Neuron (in vitro differentiated cells): ENCODE data around the gene TSPAN15.

Experiments used
- H2AFZ ChIP-seq: one replicate; pipeline ENCODE4 v1.6.1; 2013; ENCODE audit warnings: low read depth, mild to moderate bottlenecking, inconsistent platforms, low read length, moderate library complexity
- H3K27me3 ChIP-seq: one replicate; pipeline ENCODE4 v1.6.1; 2013; ENCODE audit warnings: low read length; ENCODE audit not compliant: insufficient read depth
- H3K36me3 ChIP-seq: one replicate; pipeline ENCODE4 v1.6.1; 2013; ENCODE audit warnings: low read length; ENCODE audit not compliant: insufficient read depth
- H3K4me1 ChIP-seq: one replicate; pipeline ENCODE4 v1.6.1; 2013; ENCODE audit warnings: low read length; ENCODE audit not compliant: insufficient read depth
- H3K4me3 ChIP-seq: 2 replicates; pipeline ENCODE4 v1.5.1; 2013; ENCODE audit warnings: mild to moderate bottlenecking, low read length, moderate library complexity
- H3K9me3 ChIP-seq: one replicate; pipeline ENCODE4 v1.6.1; 2013; ENCODE audit warnings: low read length

The TSPAN15 gene

DNA sequence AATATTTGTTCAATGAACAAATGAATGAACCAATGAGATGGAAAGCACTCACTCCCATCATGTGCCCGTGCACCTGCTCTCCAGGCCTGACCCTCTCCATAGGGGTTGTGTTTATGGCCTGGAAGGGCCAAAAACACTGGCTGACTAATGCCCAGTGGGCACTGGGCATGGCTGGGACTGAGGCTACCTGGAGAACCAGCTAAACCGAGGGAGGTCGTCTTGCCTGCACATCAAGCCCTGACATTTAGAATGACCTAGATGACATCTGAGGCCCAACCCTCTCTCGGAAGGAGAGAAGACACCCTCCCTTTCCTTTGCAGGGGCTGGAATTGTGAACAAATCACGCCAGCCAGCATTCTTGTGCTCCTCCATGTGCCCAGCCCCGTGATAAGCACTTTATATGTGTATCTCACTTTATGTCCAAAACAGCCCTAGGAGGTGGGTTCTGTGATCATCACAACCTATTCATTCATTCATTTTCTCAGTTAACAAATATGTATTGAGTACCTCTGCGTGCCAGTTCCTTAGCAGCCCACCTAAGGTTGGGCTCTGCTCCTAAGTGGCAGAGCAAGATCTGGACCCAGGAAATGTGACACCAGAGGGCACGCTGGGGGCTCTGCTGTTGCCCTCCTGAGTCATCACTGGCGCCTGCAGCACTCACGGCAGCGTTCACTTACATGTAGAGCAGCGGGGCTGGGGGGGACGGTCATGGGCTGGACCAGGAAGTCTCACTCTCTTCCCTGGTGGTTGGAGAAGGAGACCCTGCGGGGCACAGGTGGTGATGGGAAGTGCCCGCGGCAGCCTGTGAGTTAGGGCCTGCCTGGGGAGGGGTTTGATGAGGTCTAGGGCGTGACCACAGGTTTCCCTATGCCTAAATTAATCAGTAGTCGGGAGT lies 52.0 kb downstream of the TSPAN15 start:
- H3K4me1 ChIP-seq = no peaks in the 10 kb centered on the region
- no peak overlapping the region for H2AFZ ChIP-seq
- no peaks in the 10 kb centered on the region for H3K36me3 ChIP-seq
- no peak overlapping the region for H3K4me3 ChIP-seq
- H3K27me3 ChIP-seq = no peaks in the 10 kb centered on the region
- H3K9me3 ChIP-seq = no peaks in the 10 kb centered on the region

DNA sequence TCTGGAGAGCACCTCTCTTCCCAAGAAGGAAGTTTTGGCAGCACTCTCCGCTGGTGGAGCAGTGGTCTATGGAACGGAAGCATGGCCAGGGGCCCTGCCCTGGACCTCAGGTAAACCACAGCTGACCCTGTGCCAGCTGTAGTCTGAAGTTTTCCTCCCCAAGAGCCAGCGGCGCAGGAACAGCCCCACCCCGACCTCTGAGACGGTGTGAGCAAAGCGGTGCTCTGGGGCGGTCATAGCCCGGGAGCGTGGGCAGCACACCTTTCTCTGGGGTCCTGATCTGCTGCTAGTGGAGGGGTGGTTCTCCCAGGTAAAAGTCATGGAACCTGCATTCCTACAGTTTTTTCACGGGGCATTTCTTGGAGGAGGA lies 52.6 kb downstream of the TSPAN15 start:
- Histone ChIP-seq H3K4me3 (no peak overlapping the region), H3K4me1 (no peaks in the 10 kb centered on the region), H3K9me3 (no peaks in the 10 kb centered on the region), H3K36me3 (no peaks in the 10 kb centered on the region), H2AFZ (no peak overlapping the region), H3K27me3 (no peaks in the 10 kb centered on the region)

DNA sequence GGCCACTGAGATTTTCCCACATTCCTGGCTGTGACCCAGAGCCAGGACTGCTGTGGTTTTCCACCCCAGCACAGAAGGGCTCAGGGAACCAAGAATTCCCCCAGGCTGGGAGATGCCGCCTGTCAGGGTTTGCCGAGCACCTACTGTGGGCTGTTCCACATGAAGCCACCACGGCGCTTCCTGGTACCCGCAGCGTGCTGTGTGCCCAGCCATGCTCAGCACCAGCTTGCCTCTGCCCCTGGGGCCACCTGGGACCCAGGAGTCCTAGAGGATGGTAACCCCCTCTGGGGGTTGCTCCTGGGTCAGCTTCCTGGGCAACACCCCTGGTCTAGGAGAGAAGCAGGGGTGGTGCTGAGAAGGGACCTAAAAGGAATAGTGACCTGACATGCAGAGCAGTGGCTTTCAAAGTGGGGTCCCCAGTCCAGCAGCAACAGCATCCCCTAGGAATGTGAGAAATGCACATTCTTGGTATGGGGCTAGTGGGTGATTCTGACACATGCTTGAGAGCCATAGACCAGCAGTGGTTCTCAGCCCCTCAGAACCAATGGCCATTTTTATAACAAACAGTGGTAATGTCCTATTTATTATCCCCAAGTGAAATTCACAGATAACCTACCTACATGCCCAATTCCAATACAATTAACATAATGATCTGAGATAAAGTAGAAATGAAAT lies 53.4 kb downstream of the TSPAN15 start:
- Histone ChIP-seq H3K4me1 (no peaks in the 10 kb centered on the region), H3K27me3 (no peaks in the 10 kb centered on the region), H2AFZ (no peak overlapping the region), H3K36me3 (no peaks in the 10 kb centered on the region), H3K4me3 (no peak overlapping the region), H3K9me3 (no peaks in the 10 kb centered on the region)

DNA sequence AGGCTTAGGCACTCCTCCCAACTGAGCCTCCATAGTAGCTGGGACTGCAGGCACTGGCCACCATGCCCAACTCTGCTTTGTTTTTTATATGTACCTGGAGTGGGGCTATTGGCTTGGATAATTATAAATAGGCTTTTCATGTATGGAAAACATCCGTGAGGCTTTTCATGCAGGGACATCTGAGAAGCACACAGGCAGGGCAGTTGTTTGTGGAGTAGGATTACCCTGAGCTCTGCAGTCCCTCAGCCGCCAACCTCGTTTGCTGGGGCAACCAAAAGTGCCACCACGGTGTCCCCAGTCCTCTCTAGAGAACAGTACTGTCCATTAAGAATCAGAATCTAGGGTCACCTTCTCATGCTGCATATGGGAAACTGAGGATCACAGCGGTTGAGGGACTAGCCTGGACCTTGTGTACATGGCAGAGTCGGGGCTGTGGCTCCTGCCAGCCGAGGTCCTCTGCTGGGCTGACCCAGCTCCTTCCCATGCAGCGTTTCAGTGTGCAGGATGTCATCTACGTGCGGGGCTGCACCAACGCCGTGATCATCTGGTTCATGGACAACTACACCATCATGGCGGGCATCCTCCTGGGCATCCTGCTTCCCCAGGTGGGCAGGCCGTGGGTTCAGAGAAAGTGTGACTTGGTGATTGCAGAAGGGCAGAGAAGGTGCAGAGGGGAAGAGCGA lies 54.5 kb downstream of the TSPAN15 start:
- Histone ChIP-seq H3K4me1 (no peaks in the 10 kb centered on the region), H3K9me3 (no peaks in the 10 kb centered on the region), H3K4me3 (no peak overlapping the region), H3K27me3 (no peaks in the 10 kb centered on the region), H3K36me3 (no peaks in the 10 kb centered on the region), H2AFZ (no peak overlapping the region)

DNA sequence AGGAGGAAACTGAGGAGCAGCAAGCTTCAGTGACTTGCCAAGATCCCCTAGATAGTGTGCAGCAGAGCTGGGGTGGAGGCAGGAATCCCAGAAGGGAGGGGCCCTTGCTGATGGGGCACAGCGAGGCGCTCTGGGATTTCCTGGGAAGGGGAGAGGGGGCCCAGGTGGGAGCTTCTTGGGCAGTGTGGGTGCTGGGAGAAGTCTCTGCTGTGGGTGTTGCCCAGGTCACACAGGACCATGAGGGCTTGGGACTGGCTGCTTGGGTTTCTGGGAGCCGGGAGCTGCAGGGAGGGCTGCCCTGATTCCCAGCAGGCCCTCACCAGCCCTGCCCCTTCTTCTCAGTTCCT lies 55.2 kb downstream of the TSPAN15 start:
- Histone ChIP-seq H3K9me3 (no peaks in the 10 kb centered on the region), H3K4me3 (no peak overlapping the region), H3K27me3 (no peaks in the 10 kb centered on the region)

DNA sequence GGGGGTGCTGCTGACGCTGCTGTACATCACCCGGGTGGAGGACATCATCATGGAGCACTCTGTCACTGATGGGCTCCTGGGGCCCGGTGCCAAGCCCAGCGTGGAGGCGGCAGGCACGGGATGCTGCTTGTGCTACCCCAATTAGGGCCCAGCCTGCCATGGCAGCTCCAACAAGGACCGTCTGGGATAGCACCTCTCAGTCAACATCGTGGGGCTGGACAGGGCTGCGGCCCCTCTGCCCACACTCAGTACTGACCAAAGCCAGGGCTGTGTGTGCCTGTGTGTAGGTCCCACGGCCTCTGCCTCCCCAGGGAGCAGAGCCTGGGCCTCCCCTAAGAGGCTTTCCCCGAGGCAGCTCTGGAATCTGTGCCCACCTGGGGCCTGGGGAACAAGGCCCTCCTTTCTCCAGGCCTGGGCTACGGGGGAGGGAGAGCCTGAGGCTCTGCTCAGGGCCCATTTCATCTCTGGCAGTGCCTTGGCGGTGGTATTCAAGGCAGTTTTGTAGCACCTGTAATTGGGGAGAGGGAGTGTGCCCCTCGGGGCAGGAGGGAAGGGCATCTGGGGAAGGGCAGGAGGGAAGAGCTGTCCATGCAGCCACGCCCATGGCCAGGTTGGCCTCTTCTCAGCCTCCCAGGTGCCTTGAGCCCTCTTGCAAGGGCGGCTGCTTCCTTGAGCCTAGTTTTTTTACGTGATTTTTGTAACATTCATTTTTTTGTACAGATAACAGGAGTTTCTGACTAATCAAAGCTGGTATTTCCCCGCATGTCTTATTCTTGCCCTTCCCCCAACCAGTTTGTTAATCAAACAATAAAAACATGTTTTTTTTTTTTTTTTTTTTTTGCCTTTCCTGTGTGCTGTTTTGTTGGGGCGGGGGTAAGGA lies 55.8 kb downstream of the TSPAN15 start:
- Histone ChIP-seq H3K4me3 (no peak overlapping the region), H3K36me3 (no peaks in the 10 kb centered on the region), H3K4me1 (no peaks in the 10 kb centered on the region), H3K9me3 (no peaks in the 10 kb centered on the region), H2AFZ (no peak overlapping the region), H3K27me3 (no peaks in the 10 kb centered on the region)

More for the DNA sequence above, 55.2 kb downstream of the TSPAN15 start:
- H3K4me1 ChIP-seq = no peaks in the 10 kb centered on the region
- H3K36me3 ChIP-seq = no peaks in the 10 kb centered on the region
- H2AFZ ChIP-seq = no peak overlapping the region

DNA sequence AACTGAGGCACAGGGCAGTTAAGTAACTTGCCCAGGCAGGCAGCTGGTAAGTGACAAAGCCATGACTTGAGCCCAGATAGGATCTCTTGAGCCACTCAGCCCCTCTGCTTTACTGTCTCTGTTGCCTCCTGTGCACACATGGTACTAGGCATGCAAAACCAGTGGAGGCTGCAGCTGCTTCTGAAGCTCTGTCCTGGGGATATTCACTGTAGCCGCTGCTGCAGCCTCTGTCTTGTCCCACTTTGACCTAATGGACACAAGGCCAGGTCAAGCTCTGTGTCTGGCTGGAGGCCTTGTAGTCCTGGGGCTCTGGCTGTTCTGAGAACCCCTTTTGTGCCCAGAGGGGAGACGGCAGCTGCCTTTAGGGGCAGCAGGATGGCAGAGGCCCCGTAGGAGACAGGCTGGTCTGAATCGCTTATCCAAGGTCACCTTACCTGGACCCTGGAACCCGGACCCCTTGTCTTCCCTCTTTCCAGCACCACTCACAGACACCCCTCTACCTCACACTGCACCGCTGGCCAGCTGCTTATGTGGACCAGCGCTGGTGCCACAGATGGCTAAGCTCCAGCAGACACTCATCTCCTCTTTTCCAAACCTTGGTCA lies 57.6 kb downstream of the TSPAN15 start:
- H3K4me1 ChIP-seq = no peaks in the 10 kb centered on the region
- H3K36me3 ChIP-seq = no peaks in the 10 kb centered on the region
- no peak overlapping the region for H3K4me3 ChIP-seq
- H2AFZ ChIP-seq = no peak overlapping the region
- no peaks in the 10 kb centered on the region for H3K9me3 ChIP-seq
- H3K27me3 ChIP-seq = peaks cover 2% of the 10 kb centered on the region

DNA sequence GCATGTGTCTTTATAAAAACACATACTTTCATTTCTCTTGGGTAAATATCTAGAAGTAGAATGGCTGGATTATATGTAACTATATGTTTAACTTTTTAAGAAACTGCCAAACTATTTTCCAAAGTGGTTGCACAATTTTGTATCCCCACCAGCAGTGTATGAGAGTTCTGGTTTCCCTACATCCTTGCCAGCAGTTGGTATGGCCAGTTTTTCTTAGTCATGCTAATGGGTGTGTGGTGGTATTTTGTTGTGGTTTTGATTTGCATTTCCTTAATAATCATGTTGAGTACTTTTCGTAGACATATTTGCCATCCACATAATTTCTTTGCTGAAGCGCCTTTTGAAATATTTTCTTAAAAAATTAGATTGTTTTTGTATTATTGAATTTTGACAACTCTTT lies 61.6 kb downstream of the TSPAN15 start:
- H3K27me3 ChIP-seq = peaks cover 5% of the 10 kb centered on the region
- H3K4me3 ChIP-seq = no peak overlapping the region

DNA sequence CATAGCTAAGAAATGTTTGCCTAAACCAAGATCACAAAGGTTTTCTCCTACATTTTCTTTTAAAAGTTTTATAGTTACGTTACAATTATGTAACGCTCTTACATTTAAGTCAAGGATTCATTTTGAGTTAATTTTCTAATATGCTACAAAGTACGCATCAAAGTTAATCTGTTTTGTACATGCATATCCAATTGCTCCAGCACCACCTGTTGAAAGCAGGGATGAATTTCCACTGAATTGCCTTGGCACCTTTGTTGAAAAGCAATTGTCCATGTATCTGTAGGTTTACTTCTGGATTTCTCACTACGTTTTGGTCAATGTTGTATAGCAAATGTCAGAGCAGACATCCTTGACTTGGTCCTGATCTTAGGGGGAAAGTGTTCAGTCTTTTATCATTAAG lies 62.4 kb downstream of the TSPAN15 start:
- H3K4me1 ChIP-seq = no peaks in the 10 kb centered on the region
- peaks cover 5% of the 10 kb centered on the region for H3K27me3 ChIP-seq
- H2AFZ ChIP-seq = no peak overlapping the region
- no peaks in the 10 kb centered on the region for H3K9me3 ChIP-seq
- no peak overlapping the region for H3K4me3 ChIP-seq
- H3K36me3 ChIP-seq = no peaks in the 10 kb centered on the region

More for the DNA sequence above, 61.6 kb downstream of the TSPAN15 start:
- H3K36me3 ChIP-seq = no peaks in the 10 kb centered on the region
- H2AFZ ChIP-seq = no peak overlapping the region
- H3K4me1 ChIP-seq = no peaks in the 10 kb centered on the region
- no peaks in the 10 kb centered on the region for H3K9me3 ChIP-seq

DNA sequence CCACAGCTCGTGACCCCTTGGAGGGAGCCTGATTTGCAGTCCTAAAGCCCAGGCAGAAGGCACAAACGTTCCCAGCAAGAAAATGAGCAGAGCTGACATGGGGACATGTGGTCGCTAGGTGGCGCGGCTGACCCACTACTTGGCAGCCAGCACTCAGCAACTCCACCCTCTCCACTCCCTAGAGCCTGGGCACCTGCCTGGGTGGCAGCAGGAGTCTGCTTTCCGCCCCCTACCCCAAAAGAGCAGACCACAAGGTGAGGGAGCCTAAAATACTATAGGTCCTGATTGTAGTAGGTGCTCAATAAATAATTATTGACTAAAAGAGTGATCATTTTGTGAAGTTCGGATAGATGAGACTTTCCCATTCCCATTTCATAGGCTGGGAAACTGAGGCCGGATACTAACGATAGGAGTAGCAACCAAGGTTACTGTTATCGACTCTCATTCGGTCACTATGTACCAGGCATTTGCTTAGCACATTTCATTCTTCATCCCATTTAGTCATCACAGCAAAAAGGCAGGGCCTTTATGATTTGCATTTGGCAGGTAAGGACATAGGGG lies 64.5 kb downstream of the TSPAN15 start:
- Histone ChIP-seq H3K4me3 (no peak overlapping the region), H3K36me3 (no peaks in the 10 kb centered on the region), H3K4me1 (no peaks in the 10 kb centered on the region), H2AFZ (no peak overlapping the region), H3K9me3 (no peaks in the 10 kb centered on the region), H3K27me3 (peaks cover 5% of the 10 kb centered on the region)

DNA sequence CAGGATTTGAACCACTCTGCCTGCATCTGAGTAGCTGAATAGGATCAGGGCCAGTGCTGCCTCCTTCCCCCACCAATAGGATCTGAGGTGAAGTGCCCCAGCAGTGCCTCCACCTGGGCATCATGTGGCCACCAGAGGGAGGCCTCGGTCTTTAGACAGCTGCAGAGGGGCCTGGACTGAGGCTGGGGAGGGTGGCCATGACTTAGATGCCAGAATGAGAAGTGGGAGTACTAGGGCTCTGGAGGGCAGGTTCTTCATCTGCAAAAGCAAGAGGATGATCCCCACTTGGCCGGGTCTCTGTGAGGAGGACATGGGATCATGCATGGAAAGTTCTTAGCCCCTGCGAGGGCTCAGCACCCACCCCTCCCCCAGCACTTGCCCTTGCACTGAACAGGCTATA lies 65.1 kb downstream of the TSPAN15 start:
- H3K4me1 ChIP-seq = no peaks in the 10 kb centered on the region
- H3K4me3 ChIP-seq = no peak overlapping the region
- H3K27me3 ChIP-seq = peaks cover 5% of the 10 kb centered on the region
- H2AFZ ChIP-seq = no peak overlapping the region
- no peaks in the 10 kb centered on the region for H3K9me3 ChIP-seq
- no peaks in the 10 kb centered on the region for H3K36me3 ChIP-seq

DNA sequence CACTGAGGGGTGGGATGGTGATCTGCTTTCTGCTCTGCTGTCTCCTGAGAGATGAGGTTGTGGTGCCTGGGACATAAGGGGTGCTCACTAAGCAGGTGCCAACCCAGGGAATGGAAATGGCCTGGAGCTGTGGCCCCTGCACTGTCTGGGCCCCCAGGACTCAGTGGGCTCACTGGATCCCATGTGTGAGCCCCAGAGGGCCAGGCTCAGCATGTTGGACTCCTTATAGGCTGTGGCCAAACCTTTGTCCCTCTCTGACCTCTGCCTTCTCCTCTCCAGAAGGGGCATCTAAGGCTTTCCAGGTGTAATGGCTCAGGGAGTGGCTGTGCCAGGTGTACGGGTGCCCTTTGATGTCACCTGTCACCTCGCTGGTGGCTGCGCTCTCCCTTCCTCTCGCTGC lies 65.5 kb downstream of the TSPAN15 start:
- Histone ChIP-seq H3K4me1 (no peaks in the 10 kb centered on the region), H2AFZ (no peak overlapping the region), H3K9me3 (no peaks in the 10 kb centered on the region), H3K36me3 (no peaks in the 10 kb centered on the region), H3K27me3 (peaks cover 5% of the 10 kb centered on the region), H3K4me3 (no peak overlapping the region)
